PC-9 (cell line): Measurements from ENCODE around the gene SERPINB2.

Experiments used
- EZH2 ChIP-seq: fragments of 200-600 bp; sonication (generic); IDR thresholded peaks from 2 replicates; pipeline ENCODE4 v1.8.0; 2017; ENCODE audit warnings: antibody characterized with exemption, low read depth
- TF ChIP-seq, protein P1 (sequence below): fragments of 200-600 bp; sonication (generic); conservative IDR thresholded peaks from 2 replicates; pipeline ENCODE4 v1.6.1; 2017; ENCODE audit warnings: mixed run types, antibody characterized with exemption, mild to moderate bottlenecking, moderate library complexity

DNA sequence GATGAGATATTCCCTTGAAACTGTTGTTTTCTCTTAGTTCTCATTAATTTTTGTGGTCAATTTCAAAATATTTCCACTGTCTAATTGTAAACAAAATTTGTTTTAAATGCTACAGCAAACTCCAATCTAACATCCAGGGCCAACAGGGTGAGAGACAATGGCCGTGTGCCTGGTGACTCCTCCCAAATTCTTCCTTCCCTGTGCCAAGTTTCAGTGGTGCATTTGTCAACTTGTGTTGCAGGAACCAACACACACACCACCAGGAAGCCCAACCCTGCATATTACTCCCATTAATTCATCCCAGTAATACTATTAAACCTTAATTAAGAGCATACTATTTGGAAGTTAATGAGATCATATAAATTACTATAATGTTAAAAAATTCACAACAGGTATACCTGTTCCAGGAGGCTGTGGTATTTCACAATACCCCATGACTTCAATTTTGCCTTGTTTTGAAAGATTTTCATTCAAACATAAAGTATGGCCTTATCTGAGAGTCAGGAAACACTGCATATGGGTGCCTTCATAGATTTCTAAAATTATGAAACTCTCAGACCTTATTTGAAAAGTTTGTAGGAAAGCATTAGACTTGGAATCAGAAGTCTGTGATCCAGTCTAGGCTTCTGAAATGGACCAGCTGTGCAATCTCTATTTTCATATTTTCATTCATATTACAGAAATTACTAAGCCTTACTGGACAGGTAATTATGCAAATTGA lies 1.1 kb downstream of the SERPINB2 start:
- TF ChIP-seq, protein P1, sequence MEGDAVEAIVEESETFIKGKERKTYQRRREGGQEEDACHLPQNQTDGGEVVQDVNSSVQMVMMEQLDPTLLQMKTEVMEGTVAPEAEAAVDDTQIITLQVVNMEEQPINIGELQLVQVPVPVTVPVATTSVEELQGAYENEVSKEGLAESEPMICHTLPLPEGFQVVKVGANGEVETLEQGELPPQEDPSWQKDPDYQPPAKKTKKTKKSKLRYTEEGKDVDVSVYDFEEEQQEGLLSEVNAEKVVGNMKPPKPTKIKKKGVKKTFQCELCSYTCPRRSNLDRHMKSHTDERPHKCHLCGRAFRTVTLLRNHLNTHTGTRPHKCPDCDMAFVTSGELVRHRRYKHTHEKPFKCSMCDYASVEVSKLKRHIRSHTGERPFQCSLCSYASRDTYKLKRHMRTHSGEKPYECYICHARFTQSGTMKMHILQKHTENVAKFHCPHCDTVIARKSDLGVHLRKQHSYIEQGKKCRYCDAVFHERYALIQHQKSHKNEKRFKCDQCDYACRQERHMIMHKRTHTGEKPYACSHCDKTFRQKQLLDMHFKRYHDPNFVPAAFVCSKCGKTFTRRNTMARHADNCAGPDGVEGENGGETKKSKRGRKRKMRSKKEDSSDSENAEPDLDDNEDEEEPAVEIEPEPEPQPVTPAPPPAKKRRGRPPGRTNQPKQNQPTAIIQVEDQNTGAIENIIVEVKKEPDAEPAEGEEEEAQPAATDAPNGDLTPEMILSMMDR = no peak
- TF ChIP-seq EZH2 = no peak
